GM12864 (cell line): ENCODE measurements around the gene PLXDC2.

Experiments used
- DNase-seq: peaks from one replicate; pipeline ENCODE4 v3.0.0-alpha.2; 2011; ENCODE audit warnings: low read depth
- H3K4me3 ChIP-seq: 2 replicates; pipeline ENCODE4 v1.5.1; 2011; ENCODE audit warnings: mild to moderate bottlenecking, low read depth, low read length, control low read depth
- CTCF ChIP-seq: IDR thresholded peaks from 2 replicates; pipeline ENCODE4 v1.5.1; 2011; ENCODE audit warnings: low read depth, mild to moderate bottlenecking, moderate library complexity, low read length, control low read depth, inconsistent platforms; ENCODE audit errors: missing control alignments

Gene PLXDC2

DNA sequence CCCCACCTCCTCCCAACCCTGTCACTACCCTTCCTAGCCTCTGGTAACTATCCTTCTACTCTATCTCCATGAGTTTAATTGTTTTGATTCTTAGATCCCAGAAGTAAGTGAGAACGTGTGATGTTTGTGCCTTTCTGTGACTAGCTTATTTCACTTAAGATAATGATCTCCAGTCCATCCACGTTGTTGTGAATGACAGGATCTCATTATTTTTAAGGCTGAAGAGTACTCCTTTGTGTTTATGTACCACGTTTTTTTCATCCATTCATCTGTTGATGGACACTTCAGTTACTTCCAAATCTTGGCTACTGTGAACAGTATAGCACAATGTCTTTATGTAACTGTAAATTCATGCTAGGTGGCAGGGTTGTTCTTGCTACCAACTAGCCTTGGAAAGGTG is 461.6 kb downstream of the PLXDC2 start:
- H3K4me3 ChIP-seq: no peak overlapping the region
- no peak for TF ChIP-seq CTCF
- DNase-seq: no peak

DNA sequence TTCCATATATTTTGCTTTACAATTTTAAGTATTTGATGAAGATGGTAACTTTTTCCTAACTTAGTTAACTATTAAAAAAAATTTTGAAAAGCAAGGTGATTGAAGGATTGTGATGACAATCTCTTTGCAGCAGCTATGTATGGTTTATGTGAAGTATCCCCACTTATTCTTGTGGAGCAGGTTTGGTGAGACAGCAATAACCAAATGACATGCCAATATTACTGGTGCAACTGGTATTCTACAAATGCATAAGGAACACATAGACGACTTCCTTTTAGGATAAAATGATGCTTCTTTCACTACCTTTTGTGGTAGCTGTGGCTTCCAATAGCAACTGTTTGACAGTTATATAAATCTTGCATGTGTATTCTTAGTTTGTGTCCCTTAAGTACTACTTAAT is 465.3 kb downstream of the PLXDC2 start:
- H3K4me3 ChIP-seq: no peak overlapping the region
- TF ChIP-seq CTCF: no peak
- no peak for DNase-seq

- TF ChIP-seq CTCF: no peak
- no peak overlapping the region for H3K4me3 ChIP-seq
- DNase-seq: no peak
These were observed 471.4 kb downstream of the PLXDC2 start for GRCh38 chr10:20287586-20287985.

DNA sequence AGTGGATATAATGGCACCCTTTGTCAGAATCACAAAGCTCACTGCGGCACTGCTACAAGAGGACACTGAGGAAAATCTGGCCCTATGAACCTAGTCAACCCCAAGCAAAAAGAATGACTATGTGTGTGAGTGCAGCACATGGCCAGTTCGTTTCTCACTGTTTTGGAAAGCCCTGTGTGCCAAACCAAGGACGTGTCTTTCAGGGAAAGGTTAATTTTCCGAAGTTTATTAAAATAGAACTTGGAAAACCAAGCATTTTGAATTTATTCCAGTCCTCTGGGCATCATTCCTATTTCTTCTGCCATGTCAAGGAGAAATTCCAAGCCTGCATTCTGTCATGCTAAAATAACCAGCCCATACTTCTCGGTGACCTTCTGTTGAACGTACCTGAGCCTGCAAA is 471.8 kb downstream of the PLXDC2 start:
- no peak overlapping the region for H3K4me3 ChIP-seq
- DNase-seq: no peak
- TF ChIP-seq CTCF: no peak

- H3K4me3 ChIP-seq: no peak overlapping the region
- no peak for TF ChIP-seq CTCF
- DNase-seq: no peak
These were observed 473.0 kb downstream of the PLXDC2 start for GRCh38 chr10:20289070-20289828.

DNA sequence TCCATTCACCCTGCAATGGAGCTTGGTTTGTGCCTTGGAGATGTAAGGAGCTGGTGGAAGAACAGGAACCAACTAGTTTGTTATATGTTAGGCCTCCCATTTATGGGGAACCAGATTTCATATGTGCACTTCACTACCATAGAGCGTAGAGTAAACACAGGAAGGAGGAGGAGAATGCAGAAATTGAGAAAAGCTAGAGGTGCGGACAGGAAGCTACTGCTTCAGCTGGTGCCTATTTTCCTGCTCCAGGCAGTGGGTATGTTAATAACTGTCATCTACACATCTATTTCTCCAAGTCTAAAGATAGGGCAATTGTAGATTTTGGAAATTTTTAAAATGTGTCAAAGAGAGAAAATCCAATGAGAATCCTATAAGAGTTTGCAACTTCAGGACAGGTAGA is 482.2 kb downstream of the PLXDC2 start:
- no peak for DNase-seq
- TF ChIP-seq CTCF: no peak
- no peak overlapping the region for H3K4me3 ChIP-seq
